AG09319 (cell line): ENCODE measurements around the gene SLC12A9.

Source experiments
- DNase-seq: peaks from one replicate; pipeline ENCODE4 v3.0.0-alpha.2; 2010; ENCODE audit warnings: low read depth; ENCODE audit errors: extremely low read depth
- CTCF ChIP-seq: IDR thresholded peaks from 2 replicates; pipeline ENCODE4 v1.5.1; 2011; ENCODE audit warnings: low read depth, mild to moderate bottlenecking, inconsistent platforms, low read length, moderate library complexity

Gene SLC12A9

DNA sequence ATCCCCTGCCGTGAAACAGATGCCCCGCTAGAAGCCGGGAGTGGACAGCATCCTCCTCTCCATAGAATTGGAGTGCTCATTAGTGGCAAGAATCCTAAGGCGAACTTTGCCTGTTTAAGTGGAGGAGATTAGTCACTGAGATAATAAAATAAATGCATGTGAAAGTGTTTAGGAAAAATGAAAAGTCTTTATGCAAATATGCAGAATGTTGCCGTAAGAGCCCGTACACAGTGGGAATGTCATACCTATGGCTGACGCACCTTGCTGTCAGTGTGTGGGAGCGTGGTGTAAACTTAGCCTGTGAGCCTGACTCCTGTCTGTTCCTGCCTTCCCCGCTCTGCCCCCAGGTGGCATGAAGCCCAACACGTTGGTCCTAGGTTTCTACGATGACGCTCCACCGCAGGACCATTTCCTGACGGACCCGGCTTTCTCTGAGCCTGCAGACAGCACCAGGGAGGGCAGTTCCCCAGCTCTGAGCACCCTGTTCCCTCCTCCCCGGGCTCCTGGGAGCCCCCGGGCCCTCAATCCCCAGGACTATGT is 12.9 kb downstream of the SLC12A9 start:
- TF ChIP-seq CTCF, result no peak
- no peak for DNase-seq

GRCh38 chr7:100865938-100866728 is 13.6 kb downstream of the SLC12A9 start:
- DNase-seq, result peak; percentile 32
- TF ChIP-seq CTCF, result no peak

DNA sequence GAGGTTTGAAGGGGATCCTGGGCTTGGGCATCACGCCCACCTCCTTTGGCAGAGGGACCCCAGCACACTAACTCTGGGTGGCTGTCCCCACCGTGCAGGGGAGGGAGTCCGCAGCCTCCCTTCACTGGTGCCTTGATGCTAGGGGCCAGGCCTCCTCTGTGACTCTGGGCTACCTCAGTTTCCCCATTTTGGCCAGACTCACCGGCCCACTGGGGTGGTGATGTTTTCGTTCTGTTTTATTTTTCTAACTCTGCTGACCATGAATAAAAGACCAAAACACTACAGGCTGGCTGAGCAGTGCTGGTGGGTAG is 14.2 kb downstream of the SLC12A9 start:
- no peak for DNase-seq
- no peak for TF ChIP-seq CTCF

- no peak for TF ChIP-seq CTCF
- peak; percentile 88 for DNase-seq
These were observed 14.7 kb downstream of the SLC12A9 start, which contains the start of gene TRIP6 for GRCh38 chr7:100867040-100867775. TSS of gene TRIP6 (plus strand) at chr7:100867387. CDS start at chr7:100867498, 111 bp downstream.

DNA sequence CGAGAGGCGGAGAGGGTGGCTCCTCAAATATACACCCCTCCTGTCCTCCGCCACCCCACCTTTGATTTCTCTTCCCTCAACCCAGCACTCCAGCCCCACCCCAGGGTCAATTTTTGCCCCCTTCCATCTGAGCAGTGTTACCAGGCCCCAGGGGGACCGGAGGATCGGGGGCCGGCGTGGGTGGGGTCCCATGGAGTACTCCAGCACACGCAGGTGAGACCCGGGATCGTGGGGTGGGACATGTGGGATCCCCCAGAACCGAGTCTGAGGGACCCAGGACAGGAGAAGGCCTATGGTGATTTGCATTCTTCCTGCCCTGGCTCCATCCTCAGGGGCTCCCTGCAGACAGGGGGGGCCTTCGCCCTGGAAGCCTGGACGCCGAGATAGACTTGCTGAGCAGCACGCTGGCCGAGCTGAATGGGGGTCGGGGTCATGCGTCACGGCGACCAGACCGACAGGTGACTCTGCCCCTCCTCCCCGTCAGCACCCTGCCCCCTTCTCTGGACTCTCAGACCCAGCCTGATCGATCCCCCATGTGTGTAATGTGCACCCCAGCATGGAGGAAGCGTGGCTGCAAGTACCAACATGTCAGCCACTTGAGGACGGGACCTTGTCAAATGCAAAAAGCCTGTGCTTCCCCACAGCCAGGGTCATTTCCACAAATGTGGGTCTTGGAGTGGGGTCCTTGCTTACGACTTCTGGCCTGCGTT is 15.4 kb downstream of the SLC12A9 start:
- no peak for TF ChIP-seq CTCF

DNA sequence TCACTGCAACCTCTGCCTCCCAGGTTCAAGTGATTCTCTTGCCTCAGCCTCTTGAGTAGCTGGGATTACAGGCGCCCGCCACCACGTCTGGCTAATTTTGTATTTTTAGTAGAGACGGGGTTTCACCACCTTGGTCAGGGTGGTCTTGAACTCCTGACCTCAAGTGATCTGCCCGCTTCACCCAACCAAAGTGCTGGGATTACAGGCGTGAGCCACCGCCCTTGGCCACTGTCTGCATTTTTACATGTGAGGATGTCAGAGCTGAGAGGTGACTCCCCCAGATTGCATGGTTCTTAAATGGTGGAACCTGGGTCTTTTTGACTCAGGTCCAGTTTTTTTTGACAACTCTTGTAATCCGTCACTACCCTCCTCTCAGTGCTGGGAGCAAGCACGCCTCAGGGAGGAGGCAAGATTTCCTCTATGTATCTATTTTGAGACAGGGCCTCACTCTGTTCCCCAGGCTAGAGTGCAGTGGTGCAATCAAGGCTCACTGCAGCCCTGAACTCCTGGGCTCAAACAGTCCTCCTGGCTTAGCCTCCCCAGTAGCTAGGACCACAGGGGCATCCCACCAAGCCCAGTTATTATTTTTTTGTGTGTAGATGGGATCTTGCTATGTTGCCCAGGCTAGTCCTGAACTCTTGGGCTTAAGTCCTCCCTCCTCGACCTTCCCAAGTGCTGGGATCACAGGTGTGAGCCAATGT is 21.2 kb downstream of the SLC12A9 start:
- no peak for TF ChIP-seq CTCF

More for the DNA sequence above, 15.4 kb downstream of the SLC12A9 start:
- DNase-seq, result no peak

More for the DNA sequence above, 21.2 kb downstream of the SLC12A9 start:
- DNase-seq, result no peak
